Islet precursor cell (in vitro differentiated cells): ENCODE results near the gene DUSP19.
A peak's percentile ranks its signal among the peaks of the same experiment; 100 is the strongest.

ENCODE experiments used
- DNase-seq: peaks from one replicate; pipeline ENCODE4 v3.0.0-alpha.2; 2018

The DUSP19 gene

DNA sequence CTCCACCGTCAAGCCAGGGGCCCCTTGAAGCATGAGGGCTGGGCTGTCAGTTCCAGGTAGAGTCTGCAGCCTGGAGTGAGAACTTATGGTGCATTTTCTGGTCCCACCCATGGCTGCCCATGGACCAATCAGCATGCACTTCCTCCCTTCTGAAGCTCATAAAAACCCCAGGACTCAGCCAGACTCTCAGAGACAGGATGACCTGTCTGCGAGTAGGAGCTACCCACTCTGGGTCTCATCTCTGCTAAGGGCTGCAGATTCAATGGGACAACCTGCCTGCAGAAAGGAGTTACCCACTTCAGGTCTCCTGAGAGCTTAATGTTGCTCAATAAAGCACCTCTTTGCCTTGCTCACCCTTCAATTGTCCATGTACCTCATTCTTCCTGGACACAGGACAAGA, 9.4 kb upstream of the DUSP19 start:
- no peak for DNase-seq

DNA sequence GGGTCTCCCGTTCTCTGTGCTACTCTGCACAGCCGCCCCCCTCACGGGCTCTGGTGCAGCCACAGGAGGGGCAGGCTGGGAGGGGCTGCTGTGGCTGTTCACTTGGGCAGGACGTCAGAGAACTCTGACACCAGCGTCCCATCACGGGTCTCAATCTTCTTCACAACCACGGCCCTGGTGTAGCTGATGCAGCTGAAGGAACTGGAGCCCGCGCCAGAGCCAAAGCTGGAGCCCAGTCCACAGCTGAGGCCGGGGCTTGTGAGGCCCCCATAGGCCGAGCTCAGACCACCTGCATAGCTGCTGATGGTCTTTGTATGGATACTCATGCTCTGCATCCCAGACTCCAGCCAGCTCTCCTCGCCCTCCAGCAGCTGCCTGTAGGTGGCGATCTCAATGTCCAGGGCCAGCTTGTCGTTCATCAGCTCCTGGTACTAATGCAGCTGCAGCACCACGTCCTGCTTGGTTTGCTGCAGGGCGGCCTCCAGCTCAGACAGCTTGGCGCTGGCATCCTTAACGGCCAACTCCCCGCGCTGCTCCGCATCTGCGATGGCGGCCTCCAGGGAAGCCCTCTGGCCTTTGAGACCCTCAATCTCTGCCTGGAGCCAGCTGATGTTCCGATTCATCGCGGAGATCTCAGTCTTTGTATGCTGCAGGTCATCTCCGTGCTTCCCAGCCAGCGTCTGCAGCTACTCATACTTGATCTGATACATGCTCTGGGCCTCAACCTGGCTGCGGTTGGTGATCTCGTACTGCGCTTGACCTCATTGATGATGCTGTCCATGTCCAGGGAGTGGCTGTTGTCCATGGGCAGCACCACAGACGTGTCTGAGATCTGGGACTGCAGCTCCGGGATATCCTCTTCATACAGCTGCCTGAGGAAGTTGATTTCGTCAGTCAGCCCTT, 7.4 kb upstream of the DUSP19 start:
- DNase-seq: peak; percentile 93

GRCh38 chr2:183072177-183072576, 6.4 kb upstream of the DUSP19 start:
- no peak for DNase-seq

GRCh38 chr2:183078163-183078463, 434 bp upstream of the DUSP19 start:
- DNase-seq: peak; percentile 75

DNA sequence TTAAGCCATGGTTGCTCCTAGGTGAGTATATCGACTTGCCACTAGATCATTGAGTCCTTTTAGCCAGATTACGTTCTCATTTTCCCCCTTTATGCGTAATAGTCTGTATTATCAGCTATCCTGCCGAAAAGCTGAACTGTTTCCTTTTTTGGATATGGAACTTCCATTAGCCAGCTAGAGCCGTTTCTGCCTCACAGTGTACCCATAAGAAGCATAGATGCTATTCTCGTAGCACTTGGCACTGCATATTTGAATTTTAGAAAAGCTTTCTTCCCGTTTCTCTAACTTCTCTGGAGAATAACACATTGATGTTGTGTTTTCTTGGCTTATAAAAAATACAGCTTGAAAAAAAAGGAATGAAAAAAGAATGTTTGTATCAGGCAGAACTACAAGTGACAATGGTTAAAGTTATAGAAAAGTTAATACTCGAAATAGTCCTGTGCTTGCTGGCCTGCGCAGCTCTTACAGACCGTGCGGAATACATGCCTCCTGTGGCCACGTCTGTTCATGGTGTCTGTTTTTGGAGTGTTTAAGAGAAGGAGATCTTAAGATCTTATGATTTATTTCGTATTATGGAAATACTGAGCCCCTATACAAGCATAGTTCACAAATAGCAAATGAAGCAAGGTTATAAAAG, 710 bp downstream of the DUSP19 start:
- no peak for DNase-seq

DNA sequence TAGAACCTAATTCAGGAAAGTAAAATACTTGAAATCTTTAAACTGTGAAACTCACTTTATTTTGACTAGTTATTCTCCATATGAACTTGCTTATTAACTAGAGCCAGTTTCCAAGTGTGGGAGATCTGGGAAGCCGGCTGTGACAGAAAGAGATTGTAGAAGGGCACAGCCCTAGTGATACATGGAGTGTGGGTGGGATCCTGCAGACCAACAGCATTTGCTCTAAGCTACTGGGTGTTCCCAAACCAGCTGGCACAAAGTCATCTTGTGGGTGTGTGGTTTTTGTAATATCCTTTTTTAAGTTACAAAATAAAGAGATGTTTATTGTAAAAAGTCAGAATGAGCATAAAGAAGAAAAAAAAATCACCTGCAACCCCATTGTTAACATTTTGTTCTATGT, 3.4 kb downstream of the DUSP19 start:
- DNase-seq: no peak

- no peak for DNase-seq
Observed at GRCh38 chr2:183088061-183088460, 9.5 kb downstream of the DUSP19 start.

DNA sequence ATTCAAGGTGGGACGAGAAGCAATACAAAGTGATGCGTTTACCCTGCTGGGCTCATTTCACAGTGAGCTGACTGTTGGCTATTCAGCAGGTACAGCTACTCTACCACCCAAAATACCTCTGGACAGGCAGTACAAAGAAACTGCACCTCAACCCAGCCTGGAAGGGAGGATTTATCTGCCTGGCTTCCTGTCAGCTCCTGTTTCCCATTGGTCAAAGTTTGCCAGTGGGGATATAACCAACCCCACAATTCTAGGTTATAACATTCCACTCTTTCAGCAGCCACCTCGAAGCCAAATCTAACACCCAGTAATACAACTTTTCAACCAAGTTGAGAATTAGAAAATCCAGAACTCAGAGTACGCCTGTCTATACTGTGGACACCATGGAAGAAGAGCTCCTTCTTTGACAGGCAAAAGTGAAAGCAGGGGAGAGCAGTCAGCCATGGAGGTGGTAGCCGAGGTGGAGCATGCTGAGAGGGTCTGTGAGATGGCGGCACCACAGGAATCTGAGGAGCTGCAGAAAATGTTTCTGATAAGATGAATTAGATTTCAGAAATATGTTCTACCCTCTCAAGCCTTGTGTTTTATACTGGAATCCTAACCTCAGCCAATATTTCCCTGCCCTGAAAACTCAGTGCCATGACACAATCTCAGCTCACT, 10.8 kb downstream of the DUSP19 start:
- no peak for DNase-seq

- DNase-seq: no peak
Observed at GRCh38 chr2:183091318-183091953, 12.9 kb downstream of the DUSP19 start.

- DNase-seq: no peak
Observed at GRCh38 chr2:183091954-183092345, 13.4 kb downstream of the DUSP19 start.

GRCh38 chr2:183093857-183094657, 15.5 kb downstream of the DUSP19 start:
- DNase-seq: no peak

- no peak for DNase-seq
Observed at GRCh38 chr2:183105402-183106134, 27.0 kb downstream of the DUSP19 start.

DNA sequence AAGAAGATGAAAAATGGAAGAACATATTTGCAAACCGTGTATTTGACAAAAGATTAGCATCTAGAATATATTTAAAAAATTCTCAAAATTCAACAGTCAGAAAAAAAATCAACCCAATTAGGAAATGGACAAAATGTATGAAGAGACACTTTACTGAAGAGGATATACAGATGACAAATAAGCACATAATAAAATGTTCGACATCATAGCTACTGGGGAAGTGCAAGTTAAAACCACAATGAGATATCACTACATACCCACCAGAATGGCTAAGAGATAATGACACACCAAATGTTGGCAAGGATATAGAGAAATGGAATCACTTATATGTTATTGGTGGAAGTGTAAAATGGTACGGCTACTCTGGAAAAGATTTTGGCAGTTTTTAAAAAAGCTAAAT, 34.0 kb downstream of the DUSP19 start:
- DNase-seq: no peak

GRCh38 chr2:183113630-183114029, 35.1 kb downstream of the DUSP19 start:
- DNase-seq: no peak

DNA sequence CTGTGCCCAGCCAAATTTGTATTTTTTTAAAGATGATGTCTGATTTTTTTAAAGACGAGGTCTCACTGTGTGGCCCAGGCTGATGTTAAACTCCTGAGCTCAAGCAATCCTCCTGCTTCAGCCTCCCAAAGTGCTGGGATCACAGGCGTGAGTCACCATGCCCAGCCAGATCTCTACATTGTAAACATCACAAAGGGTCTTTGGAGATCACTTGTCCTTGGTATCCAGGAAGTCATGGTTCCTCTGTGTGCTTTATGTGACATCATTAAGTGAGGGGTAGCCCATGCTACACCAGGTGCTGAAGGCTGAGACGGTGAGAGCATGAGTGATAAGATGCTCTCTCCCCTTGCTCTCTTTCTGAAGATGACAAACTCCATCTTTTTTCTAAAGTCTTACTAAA, 38.7 kb downstream of the DUSP19 start:
- no peak for DNase-seq

- no peak for DNase-seq
Observed at GRCh38 chr2:183123117-183123958, 44.8 kb downstream of the DUSP19 start.

DNA sequence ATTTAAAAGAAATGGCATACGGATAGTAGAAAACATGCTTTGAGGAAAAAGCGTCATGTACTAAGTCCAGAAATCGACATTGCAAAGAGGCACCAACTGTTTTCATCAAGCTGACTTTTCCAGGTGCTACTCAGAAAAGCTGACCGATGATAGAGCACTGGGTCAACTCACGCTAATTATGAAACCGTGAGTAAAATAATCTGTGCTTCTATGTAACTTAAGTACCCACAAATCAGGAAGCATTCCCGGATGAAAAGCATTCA, 45.3 kb downstream of the DUSP19 start:
- no peak for DNase-seq

GRCh38 chr2:183124222-183124956, 45.8 kb downstream of the DUSP19 start, which contains the start of gene NUP35:
Gene NUP35 (plus strand): TSS chr2:183124443. CDS start chr2:183124458, 15 bp downstream.
- DNase-seq: peak; percentile 92

DNA sequence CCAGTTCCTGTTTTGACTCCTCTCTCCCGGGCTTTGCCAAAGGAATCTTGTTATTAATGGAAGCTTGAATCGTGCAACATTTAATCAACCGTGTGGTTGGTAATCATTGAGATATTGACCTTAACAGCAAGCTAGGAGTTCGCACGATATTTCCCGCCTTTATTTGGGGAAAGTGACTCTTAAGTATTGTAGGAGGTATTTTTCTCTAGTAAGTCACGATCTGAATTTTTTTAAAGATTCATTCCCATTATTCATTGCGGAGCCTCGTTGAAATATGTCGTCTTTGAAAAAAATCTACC, 46.4 kb downstream of the DUSP19 start:
- no peak for DNase-seq

DNA sequence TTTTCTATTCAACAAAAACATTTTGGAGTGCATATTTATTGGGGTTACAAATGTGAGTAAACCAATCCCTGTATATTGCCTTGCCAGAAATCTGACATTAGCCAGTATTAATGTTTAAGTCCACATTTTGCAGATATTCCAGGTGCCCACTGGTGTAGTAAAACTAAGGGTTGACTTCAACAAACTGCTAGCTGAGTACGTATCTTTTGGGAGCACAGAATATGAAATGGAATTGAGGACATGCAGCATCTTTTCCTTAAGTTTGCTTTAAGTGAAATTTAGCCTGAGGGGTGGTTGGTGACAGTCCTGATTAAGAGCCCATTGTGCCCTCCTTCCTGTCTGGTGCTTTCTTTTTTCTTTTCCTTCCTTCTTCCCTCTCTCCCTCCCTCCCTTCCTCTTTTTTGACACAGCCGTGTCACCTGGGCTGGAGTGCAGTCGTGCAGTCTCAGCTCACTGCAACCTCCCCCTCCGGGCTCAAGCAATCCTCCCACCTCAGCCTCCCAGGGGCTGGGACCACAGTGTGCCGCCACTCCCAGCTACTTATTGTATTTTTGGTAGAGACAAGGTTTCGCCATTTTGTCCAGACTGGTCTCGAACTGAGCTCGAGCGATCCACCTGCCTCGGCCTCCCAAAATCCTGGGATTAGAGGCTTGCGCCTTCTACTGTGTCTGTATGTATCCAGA, 47.3 kb downstream of the DUSP19 start:
- no peak for DNase-seq
